HG02943 (cell line): Measurements from ENCODE around the gene IGFL1.
"Not testable (repeated sequence)": the region's sequence is repeated elsewhere in the genome, so short reads cannot be mapped to it uniquely, and the experiment has no call there.

Experiments
- ATAC-seq: cut with Tn5 transposase; IDR thresholded peaks from one replicate; pipeline ENCODE4 v1.9.1; 2021; ENCODE audit warnings: mild to moderate bottlenecking, low read depth, moderate library complexity; ENCODE audit not compliant: unreplicated experiment

Gene IGFL1

GRCh38 chr19:46229442-46229841, at the start of gene IGFL1:
IGFL1 (plus strand) TSS chr19:46229742; CDS start chr19:46229775, 33 bp downstream.
- ATAC-seq, result no peak

DNA sequence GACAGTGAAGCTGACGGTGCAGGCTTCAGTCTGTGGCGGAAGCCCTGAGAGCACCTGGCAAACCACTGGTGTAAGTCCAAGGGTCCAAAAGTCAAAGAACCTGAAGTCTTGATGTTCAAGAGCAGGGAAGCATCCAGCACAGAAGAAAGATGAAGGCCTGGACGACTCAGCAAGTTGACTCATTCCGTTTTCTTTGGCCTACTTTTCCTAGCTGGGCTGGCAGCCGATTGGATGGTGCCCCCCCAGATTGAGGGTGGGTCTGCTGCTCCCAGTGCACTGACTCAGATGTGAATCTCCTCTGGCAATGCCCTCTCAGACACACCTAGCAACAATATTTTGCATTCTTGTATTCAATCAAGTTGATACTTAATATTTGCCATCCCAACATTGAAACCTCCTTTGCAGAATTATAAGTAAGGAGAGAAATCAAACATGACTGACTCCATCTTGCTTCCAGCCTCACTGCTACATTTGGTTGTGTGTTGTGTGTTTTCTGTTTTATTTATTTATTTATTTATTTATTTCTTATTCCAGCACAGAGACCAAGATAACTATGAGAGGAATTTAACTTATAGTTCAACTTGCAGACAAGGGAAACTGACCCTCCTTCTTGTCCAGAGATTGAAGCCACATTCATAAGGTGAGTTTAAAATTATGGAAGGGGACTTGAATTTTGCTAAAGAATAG, 48.7 kb upstream of the IGFL1 start:
- no peak for ATAC-seq

GRCh38 chr19:46181388-46181779, 48.2 kb upstream of the IGFL1 start:
- no peak for ATAC-seq

GRCh38 chr19:46182476-46182875, 47.1 kb upstream of the IGFL1 start:
- ATAC-seq, result no peak

GRCh38 chr19:46184775-46185710, 44.5 kb upstream of the IGFL1 start:
- ATAC-seq, result not testable (repeated sequence)

DNA sequence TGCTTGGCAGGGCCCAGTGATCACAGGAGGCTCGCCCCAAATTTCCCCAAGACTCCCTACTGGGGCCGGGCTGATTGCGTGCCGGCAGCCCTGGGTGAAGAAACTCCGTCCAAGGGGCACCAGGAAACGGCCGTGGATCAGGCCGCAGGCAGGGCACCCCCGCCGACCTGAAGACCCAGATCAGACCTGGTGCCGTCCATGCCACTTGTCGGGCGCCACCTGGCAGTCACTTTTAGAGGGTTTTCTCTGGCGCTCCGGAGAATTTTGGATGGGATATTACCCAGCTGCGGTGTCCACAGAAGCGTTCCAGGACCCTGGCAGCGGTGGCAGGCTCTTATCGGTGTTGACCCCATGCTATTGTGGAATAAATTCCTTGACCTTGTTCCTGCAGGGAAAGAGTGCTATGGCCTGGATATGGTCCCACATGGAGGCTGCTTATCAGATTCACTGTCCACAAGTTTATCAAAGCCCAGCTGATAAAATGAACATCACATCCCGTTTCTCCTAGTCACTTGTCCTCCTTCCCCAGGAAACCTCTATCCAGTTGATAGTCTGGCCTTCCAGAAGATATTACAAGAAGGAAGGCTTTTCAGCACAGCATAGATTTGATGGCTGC, 43.3 kb upstream of the IGFL1 start:
- ATAC-seq, result no peak

- ATAC-seq, result no peak
Measured at GRCh38 chr19:46186717-46187101, 42.8 kb upstream of the IGFL1 start.

DNA sequence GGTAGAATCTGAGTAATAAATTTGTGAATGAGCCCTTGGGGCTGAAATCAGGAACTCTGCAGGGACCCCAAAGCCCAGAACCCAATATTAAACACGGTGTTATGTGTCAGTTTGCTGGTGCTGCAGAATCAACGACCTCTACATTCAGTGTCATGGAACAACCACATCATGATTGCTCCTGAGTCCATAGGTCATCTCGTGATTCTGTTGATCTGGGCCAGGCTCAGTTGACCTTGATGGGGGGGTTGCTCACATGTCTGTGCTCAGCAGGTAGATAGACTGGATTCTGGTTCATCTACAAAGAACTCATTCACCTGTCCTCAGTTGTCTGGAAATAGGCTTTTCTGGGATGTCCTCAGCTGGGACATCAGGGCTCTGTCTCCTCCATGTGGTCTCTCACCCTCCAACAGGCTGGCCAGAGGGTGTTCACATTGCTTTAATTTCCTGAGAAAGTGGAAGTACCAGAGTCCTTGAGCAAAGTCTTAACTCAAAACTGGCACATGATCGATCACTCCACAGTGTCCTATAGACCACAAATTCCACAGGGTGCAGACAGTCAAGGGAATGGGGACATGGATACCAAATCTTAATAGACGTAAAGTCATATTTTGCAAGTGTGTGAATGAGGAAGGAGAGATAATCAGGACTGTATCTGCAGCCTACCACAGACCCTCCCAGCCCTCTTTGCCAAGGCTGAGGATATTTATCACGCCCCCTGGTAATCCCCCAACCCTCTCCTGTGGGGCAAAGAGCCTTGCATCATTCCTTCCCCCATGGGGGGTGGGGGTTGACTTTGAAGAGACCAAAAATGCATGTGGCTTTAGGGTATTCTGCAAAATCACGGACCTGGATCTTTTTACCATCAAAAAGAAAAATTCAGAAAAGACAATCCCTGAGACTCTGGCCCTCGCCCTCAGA, 39.3 kb upstream of the IGFL1 start:
- ATAC-seq, result no peak

- ATAC-seq, result no peak
Measured at GRCh38 chr19:46191356-46191755, 38.2 kb upstream of the IGFL1 start.

DNA sequence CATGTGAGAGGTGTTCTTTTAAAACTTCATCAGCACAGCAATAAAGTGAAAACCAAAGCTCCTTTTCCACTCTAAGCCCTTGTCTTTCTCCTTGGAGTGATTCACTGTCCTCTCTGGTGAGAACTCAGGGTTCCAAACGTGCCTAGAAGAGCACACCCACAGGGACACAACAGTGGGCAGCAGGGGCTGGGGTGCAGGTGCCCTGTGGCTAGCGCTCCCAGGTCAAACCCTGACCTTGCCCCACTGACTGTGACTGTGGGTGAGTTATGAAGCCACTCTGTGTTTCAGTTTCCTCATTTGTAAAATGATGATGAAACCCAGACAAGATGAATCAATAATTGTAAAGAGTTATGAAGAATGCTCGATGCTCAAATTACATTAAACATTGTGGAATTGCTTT, 37.6 kb upstream of the IGFL1 start:
- ATAC-seq, result no peak

DNA sequence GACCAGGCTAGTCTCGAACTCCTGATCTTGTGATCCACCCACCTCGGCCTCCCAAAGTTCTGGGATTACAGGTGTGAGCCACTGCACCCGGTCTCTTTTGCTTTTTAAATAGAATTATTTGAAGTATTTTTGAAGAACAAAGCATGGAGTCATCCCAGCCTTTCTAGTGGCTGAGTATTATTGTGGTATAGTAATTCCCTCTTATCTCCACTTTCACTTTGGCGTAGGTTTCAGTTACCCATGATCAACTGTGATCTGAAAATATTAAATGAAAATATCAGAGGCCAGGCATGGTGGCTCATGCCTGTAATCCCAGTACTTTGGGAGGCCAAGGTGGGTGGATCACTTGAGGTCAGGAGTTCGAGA, 36.9 kb upstream of the IGFL1 start:
- ATAC-seq, result not testable (repeated sequence)

DNA sequence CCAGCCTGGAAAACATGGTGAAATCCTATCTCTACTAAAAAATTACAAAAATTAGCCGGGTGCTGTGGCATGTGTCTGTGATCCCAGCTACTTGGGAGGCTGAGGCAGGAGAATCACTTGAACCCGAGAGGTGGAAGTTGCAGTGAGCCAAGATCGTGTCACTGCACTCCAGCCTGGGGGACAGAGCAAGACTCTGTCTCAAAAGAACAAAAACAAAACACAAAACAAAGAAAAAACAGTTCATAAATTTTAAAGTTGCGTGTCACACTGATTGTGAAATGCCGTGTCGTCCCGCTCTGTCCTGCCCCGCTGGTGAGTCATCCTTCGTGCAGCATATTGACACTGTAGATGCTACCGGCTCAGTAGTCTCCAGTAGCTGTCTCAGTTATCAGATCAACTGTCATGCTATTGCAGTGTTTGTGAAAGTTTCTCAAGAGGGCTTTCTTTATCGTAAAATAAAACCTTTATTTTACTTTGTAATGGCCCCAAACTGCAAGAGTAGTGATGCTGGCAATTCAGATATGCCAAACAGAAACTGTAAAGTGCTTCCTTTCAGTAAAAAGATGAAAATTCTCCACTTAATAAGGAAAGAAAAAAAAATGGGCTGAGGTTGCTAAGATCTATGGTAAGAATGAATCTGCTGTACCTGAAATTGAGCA, 36.4 kb upstream of the IGFL1 start:
- ATAC-seq, result no peak

DNA sequence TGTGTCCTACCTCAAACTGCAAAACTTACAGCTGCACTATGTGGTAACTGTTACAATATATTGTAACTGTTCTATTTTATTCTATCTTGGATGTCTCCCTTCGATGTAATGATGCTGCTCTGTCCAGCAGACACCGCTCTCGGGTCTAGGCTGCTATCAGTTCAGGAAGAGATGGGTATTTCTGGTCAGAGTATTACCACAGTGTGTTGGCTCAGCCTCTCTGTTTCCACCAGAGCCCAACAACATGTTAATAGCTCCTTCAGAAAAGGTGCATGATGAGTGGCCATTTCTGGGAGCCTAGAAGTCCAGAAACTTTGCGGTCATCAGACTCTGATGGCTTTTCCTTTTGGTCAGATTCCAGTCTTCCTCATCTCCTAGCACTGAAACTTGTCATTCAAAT, 35.9 kb upstream of the IGFL1 start:
- no peak for ATAC-seq

GRCh38 chr19:46195104-46195503, 34.4 kb upstream of the IGFL1 start:
- no peak for ATAC-seq

DNA sequence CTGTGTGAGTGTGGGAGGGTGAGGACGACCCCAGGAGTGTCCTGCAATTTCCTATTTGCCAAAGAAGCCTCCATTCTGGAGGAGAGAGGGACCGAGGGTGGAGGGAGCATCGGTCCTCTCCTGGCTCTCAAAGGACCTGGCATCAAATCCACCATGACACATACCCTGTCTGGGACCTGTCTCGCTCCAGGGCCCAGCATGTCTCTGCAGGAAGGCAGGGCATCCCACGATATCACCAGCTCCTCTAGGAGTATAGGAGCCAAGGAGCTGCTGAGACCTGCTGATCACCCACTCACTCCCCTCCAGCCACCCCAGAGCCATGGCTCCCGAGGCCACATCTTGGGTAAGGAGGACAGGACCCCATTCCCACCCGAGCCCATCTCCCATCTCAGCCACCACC, 33.6 kb upstream of the IGFL1 start:
- ATAC-seq, result not testable (repeated sequence)

- no peak for ATAC-seq
Measured at GRCh38 chr19:46196410-46197124, 33.0 kb upstream of the IGFL1 start.

GRCh38 chr19:46197314-46198070, 32.0 kb upstream of the IGFL1 start:
- no peak for ATAC-seq

DNA sequence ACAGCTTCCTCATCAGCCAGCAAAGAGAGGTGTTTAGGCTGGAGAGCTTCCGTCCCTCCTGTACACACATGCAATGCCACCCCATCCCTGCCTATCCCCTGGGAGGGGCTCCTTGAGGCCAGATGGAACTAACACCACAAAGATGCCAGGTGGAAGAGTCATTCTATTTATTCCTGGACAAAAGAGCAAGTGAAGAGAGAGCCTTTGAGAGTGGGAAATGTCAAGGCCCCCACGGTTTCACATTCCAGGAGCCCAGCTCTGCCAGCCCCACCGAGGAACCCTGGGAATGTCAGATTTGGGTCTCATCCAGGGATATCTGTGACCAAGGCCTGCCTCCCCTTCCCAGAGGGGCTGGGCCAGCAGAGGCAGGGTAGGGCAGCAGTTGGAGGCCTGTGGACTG, 30.8 kb upstream of the IGFL1 start:
- no peak for ATAC-seq
